Upper lobe of right lung (tissue), 1 donor: ENCODE results near the gene INCENP. TPM values are rescaled to one million over a fixed set of nuclear protein-coding genes. Genes with fewer than 3 reads are reported as not detected.
A peak's percentile ranks its signal among the peaks of the same experiment; 100 is the strongest.

Source experiments
- ATAC-seq: fragments of 200-7000 bp; cut with Tn5 transposase; one replicate; pipeline ENCODE4 v1.9.1; 2020; ENCODE audit warnings: mild to moderate bottlenecking, moderate library complexity
- DNase-seq: peaks from one replicate; pipeline ENCODE4 v3.0.0-alpha.2; 2020
- H3K27ac ChIP-seq: fragments of 200-600 bp; one replicate; pipeline ENCODE4 v1.8.0; 2022
- H3K27me3 ChIP-seq: fragments of 200-600 bp; one replicate; pipeline ENCODE4 v1.8.0; 2022; ENCODE audit warnings: mild to moderate bottlenecking
- H3K36me3 ChIP-seq: fragments of 200-600 bp; one replicate; pipeline ENCODE4 v1.8.0; 2022
- H3K4me1 ChIP-seq: fragments of 200-600 bp; one replicate; pipeline ENCODE4 v1.8.0; 2022
- H3K4me3 ChIP-seq: fragments of 200-600 bp; one replicate; pipeline ENCODE4 v1.8.0; 2022; ENCODE audit warnings: mild to moderate bottlenecking
- H3K9me3 ChIP-seq: fragments of 200-600 bp; one replicate; pipeline ENCODE4 v1.8.0; 2022
- intact Hi-C: fragments of 100-400 bp; cut with DNase I; formaldehyde crosslinking; loops from one replicate; pipeline ENCODE4 v1.11.0; 2022
- total RNA-seq: library from RNA; stranded (reverse); fragmentation: NEBNext Ultra II Directional; extraction: Animal tissue kit (Norgen Biotek cat#: 25700); gene quantifications from one replicate; pipeline ENCODE4 v1.2.1, GENCODE V29; 2021
- TF ChIP-seq, protein P1 (sequence below): fragments of 200-600 bp; IDR thresholded peaks from one replicate; pipeline ENCODE4 v1.8.0; 2022; ENCODE audit warnings: antibody characterized with exemption
- donor health status: DM: no; HTN: yes; CAD: no; lungs with severe emphysema.

Gene INCENP
- total RNA-seq, 1 donor from 2014 or later, result 19.5 TPM

DNA sequence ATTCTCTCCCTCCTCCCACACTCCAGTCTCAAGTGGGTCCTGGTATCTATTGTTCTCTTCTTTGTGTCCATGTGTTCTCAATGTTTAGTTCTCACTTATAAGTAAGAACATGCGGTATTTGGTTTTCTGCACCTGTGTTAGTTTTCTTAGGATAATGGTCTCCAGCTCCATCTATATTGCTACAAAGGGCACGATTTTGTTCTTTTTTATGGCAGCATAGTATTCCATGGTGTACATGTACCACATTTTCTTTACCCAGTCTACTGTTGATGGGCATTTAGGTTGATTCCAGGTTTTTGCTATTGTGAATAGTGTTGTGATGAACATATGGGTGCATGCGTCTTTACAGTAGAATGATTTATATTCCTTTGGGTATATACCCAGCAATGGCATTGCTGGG, 4.2 kb upstream of the INCENP start:
- TF ChIP-seq, protein P1, sequence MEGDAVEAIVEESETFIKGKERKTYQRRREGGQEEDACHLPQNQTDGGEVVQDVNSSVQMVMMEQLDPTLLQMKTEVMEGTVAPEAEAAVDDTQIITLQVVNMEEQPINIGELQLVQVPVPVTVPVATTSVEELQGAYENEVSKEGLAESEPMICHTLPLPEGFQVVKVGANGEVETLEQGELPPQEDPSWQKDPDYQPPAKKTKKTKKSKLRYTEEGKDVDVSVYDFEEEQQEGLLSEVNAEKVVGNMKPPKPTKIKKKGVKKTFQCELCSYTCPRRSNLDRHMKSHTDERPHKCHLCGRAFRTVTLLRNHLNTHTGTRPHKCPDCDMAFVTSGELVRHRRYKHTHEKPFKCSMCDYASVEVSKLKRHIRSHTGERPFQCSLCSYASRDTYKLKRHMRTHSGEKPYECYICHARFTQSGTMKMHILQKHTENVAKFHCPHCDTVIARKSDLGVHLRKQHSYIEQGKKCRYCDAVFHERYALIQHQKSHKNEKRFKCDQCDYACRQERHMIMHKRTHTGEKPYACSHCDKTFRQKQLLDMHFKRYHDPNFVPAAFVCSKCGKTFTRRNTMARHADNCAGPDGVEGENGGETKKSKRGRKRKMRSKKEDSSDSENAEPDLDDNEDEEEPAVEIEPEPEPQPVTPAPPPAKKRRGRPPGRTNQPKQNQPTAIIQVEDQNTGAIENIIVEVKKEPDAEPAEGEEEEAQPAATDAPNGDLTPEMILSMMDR, result no peak
- ATAC-seq (no peak), DNase-seq (no peak)
- no peak overlapping the region for H3K4me3 ChIP-seq
- no peaks in the 10 kb centered on the region for H3K9me3 ChIP-seq
- no peak overlapping the region for H3K27ac ChIP-seq
- intact Hi-C loops, result loop anchor here (10.0 kb wide), 1 partner anchor 325 kb away; the partner anchor contains the start of genes FEN1 and TMEM258
- no peaks in the 10 kb centered on the region for H3K27me3 ChIP-seq
- no peaks in the 10 kb centered on the region for H3K36me3 ChIP-seq
- H3K4me1 ChIP-seq, result peaks cover 2% of the 10 kb centered on the region

DNA sequence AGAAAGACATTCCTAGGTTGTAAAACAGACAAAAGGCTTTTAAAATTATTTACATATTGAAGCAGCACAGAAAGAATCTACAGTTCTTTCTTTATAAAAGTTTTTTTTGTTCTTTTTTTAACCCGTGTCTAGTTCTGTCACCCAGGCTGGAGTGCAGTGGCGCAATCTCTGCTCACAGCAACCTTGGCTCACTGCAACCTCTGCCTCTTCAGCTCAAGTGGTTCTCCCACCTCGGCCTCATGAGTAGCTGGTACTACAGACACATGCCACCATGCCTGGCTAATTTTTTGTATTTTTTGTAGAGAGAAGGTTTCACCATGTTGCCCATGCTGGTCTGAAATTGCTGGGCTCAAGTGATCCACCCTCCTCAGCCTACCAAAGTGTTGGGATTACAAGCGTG, 3.8 kb upstream of the INCENP start:
- ATAC-seq (peak; percentile 12), DNase-seq (peak; percentile 82)
- H3K4me1 ChIP-seq, result peaks cover 6% of the 10 kb centered on the region
- intact Hi-C loops, result no loop called here
- H3K9me3 ChIP-seq, result no peaks in the 10 kb centered on the region
- H3K27ac ChIP-seq, result peak overlapping the region; percentile 11
- TF ChIP-seq, protein P1, result no peak
- H3K4me3 ChIP-seq, result no peak overlapping the region
- no peaks in the 10 kb centered on the region for H3K27me3 ChIP-seq
- H3K36me3 ChIP-seq, result no peaks in the 10 kb centered on the region

DNA sequence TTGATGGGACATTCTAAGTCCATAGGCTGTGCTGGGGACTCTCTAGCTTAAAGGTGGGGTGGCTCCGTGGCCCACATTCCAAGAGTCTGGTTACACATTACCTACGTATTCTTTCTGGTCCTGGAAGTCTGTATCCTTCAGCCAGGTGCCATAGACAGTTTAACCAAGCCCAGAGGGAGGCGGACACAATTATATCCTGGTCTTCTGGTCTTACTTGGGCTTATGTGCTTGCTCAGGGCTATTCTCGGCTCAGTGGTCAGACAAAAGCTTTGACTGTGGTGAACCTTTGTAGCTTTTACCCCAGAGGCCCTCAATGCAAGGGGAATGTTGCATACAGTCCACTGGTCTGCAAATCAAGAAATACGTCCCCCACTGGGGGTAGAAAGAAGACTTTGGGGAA, 3.4 kb upstream of the INCENP start:
- TF ChIP-seq, protein P1, result no peak
- H3K27ac ChIP-seq, result peak overlapping the region; percentile 11
- H3K27me3 ChIP-seq, result no peaks in the 10 kb centered on the region
- H3K36me3 ChIP-seq, result no peaks in the 10 kb centered on the region
- peaks cover 8% of the 10 kb centered on the region for H3K4me1 ChIP-seq
- no peak for DNase-seq
- H3K4me3 ChIP-seq, result no peak overlapping the region
- intact Hi-C loops, result no loop called here
- no peak for ATAC-seq
- H3K9me3 ChIP-seq, result no peaks in the 10 kb centered on the region

DNA sequence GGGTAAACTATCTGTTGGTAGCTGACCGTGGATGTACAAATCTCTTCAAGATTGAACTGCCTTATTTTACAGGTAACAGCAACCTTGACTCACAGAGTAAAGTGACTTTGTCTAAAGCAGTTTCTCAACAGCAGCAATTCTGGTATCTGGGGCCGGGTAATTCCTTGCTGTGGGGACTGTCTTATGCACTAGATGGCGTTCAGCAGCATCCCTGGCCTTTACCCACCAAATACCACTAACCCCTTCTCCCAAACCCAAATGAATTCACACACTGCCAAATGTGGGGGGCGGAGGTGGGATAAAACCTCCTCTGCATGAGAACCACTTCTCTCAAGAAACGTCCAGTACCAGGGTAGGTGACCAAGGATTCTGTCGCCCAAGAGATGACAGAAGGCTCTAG, 1.7 kb upstream of the INCENP start:
- Histone ChIP-seq H3K4me1 (peaks cover 8% of the 10 kb centered on the region), H3K27me3 (no peaks in the 10 kb centered on the region), H3K27ac (no peak overlapping the region), H3K9me3 (no peaks in the 10 kb centered on the region), H3K36me3 (no peaks in the 10 kb centered on the region), H3K4me3 (no peak overlapping the region)
- TF ChIP-seq, protein P1, result no peak
- ATAC-seq (no peak), DNase-seq (no peak)
- intact Hi-C loops, result no loop called here

DNA sequence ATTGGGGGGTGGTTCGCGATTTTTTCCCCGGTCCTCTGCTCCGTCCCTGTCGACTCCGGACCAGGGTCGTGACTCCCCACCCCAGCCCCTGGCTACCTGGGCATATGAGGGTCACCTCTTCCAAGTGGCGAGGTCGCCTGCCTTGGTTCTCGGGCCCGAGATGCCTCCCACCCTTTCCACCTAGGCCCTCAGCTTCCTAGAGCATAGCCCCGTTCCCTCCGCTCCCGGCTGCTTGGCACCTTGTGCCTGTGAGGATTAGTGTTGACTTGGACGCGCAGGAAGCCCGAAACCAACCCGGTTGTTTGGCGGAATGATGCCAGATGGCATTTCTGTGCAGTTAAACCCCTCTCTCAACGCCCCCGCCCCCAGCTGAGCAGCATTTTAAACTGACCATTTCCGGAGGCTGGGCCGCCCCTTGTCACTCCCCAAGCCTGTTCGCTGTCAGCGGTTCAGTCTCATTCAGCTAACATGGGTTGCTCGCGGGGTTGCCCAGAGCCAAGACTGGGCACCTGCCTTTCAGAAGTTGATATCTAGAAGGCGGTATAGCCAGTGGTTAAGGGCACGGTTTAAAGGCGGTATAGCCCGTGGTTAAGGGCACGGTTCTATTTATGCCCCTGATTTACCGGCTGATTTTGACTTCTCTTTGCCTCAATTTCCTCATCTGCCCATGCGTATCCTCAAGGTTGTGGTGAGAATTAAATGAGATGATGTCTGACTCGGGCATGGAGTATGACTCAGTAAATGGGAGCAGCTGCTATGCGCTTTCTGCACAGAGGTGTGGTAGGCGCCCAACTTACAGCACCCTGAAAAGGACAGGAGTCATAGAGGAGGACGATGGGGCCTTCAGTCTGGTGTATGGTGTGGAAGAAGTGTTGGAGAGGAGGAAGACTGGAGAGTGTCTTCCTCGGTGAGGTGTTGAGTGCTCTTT, 639 bp downstream of the INCENP start:
- peak overlapping the region; percentile 91 for H3K4me3 ChIP-seq
- peaks cover 8% of the 10 kb centered on the region for H3K4me1 ChIP-seq
- no peaks in the 10 kb centered on the region for H3K27me3 ChIP-seq
- peak; percentile 15 for ATAC-seq
- no peak for DNase-seq
- H3K36me3 ChIP-seq, result peaks cover 4% of the 10 kb centered on the region
- H3K9me3 ChIP-seq, result no peaks in the 10 kb centered on the region
- peak overlapping the region; percentile 37 for H3K27ac ChIP-seq
- intact Hi-C loops, result no loop called here
- TF ChIP-seq, protein P1, result no peak
